ENCODE data around the gene FBXW11.

FBXW11 gene

DNA sequence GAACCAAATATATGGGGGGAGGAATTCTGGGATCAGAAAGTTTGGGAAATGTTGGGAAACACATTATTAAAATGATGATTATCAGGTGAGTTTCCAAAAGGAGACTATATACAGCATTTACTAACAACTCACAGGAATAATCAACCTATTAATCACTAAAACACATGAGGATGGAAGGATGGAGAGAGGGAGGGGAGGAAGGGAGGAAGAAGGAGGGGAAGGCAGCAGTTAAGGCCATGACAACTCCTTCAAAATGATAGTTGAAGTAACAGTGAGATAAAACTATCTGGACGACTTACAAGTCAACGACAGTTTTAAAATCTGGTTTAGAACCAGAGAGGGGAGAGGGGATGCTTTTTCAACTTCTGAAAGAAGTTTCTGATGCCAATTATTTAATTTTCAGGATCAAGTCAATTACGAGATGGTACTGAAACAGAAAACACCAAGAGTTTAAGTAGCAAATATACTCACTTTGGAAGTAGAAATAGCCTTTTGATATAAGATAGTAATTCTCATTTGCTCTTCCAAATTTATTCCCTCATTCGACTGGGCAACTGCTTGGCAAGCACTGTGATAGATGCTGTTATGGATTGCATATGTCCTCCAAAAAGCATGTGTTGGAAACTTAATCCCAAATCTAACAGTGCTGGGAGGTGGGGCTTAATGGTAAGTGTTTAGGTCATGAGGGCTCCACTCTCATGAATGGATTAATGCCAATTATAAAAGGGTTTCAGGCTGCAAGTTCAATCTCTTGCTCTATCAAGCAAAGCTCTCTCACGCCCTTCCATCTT, 30.4 kb downstream of the FBXW11 start:
- TF ChIP-seq, protein P1, sequence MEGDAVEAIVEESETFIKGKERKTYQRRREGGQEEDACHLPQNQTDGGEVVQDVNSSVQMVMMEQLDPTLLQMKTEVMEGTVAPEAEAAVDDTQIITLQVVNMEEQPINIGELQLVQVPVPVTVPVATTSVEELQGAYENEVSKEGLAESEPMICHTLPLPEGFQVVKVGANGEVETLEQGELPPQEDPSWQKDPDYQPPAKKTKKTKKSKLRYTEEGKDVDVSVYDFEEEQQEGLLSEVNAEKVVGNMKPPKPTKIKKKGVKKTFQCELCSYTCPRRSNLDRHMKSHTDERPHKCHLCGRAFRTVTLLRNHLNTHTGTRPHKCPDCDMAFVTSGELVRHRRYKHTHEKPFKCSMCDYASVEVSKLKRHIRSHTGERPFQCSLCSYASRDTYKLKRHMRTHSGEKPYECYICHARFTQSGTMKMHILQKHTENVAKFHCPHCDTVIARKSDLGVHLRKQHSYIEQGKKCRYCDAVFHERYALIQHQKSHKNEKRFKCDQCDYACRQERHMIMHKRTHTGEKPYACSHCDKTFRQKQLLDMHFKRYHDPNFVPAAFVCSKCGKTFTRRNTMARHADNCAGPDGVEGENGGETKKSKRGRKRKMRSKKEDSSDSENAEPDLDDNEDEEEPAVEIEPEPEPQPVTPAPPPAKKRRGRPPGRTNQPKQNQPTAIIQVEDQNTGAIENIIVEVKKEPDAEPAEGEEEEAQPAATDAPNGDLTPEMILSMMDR (IDR thresholded peaks at IDR 0.05), result no peak
- DNase-seq (ENCODE audit: low spot score), result no peak

DNA sequence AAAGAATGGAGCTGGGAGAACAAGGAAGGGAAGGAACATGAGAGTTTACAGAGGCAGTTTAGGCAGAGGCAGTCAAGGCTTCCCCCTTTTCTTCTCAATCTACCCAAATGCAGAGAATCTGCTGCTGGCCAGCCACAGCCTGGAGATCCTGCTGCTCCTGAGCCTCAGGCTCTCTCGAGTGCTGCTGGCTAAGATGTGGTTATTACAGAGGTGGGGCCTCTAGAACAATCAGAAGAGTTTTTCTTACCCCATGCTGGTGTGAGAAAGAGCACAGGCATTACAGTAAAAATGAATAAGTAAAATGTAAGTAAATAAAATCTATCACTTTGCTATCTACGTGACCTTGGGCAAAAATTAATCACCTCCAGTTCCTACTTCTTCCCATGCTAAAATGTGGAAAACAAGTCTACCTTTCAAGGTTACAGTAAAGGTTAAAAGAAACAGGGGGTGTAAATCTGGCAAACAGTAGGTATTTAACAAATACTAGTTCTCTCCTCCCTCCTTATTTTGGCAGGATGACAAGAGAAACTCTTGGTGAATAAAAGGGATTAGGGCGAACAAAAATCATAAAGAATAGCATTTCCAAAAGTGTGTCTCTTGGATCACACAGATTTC, 31.1 kb downstream of the FBXW11 start:
- Histone ChIP-seq H3K4me3 (no peak overlapping the region), H3K27ac (no peak overlapping the region)
- DNase-seq (ENCODE audit: low spot score), result no peak
- TF ChIP-seq, protein P1 (IDR thresholded peaks at IDR 0.05), result no peak

More for the DNA sequence above, 30.4 kb downstream of the FBXW11 start:
- Histone ChIP-seq H3K4me3 (no peak overlapping the region), H3K27ac (no peak overlapping the region)

DNA sequence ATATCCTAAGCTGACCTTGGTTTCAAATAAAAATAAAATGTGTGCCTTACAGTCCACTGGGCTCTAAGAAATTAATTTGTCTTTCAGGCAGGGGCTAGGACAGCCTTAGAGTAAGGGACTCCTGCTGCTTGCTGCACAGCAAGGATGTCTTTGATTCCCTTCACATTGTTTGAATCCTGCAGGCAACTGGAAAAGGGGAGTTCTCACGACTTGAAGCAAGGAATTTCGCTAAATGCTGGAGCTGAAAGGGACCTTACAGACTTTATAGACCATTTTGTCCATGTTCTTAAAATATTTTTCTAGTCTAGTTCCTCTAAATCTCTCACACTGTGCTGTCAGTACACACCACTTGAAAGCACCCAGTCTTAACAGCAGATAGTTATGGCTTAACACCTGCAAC, 35.6 kb downstream of the FBXW11 start:
- Histone ChIP-seq H3K27ac (no peak overlapping the region), H3K4me3 (no peak overlapping the region)
- DNase-seq (ENCODE audit: low spot score), result no peak
- TF ChIP-seq, protein P1 (IDR thresholded peaks at IDR 0.05), result no peak

DNA sequence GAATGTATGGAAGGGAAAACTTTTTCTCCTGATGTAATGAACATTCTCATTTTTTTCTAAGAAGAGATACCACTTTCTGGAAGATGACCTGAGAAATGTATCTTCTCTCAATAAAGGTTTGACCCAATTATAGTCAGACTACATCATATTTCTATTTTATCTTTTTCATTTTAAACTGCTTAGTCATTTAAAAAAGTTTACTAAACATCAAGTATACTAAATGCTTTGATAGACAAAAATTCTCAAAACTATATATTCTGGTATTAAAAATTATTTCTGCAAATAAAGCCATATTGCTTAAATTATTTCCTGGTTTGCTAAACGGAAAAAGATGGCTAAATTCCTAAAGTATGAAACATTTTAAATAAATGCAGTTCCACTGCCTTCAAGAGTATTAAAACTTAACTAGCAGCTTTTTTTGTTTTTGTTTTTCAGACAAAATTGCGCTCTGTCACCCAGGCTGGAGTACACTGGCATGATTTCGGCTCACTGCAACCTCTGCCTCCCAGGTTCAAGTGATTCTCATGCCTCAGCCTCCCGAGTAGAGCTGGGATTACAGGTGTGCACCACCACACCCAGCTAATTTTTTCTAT, 37.1 kb downstream of the FBXW11 start:
- TF ChIP-seq, protein P1 (IDR thresholded peaks at IDR 0.05), result no peak
- DNase-seq (ENCODE audit: low spot score), result no peak
- Histone ChIP-seq H3K27ac (no peak overlapping the region), H3K4me3 (no peak overlapping the region)

DNA sequence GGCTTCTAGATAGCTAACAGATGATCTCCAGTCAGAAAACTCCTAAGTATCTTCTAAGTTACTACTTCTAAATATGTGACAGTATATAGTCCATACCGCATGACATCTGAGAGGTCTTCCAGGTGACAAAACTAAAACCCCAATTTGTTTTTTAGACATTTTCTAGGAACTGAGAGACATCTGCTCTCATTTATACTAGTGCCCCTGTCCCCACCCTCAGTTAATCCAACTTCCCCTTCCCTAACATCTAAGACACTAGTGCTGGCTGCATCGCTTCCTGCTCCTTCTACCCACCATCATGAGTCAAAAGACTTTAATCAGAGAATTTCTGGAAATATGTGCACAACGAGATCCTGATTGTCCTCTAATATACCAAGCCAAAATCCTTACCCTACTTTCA, 37.9 kb downstream of the FBXW11 start:
- DNase-seq (ENCODE audit: low spot score), result no peak
- Histone ChIP-seq H3K27ac (no peak overlapping the region), H3K4me3 (no peak overlapping the region)
- TF ChIP-seq, protein P1 (IDR thresholded peaks at IDR 0.05), result no peak

DNA sequence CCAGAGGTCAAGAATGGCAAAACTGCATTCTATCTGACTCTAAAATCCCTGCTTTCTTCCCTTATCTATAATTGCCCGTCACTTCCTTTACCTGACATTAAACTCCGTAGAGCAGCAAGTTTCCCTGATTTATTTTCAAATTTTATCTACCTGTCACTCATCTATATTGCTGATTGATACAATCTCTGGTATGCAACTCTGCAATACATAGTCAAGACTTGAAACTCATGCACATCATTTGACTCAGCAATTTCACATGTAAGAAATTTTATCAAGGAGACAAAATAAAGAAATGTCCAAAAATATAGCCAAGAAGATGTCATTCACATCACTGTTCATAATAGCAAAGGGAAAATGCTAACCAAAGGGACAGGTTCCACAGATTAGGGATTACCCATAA, 39.5 kb downstream of the FBXW11 start:
- TF ChIP-seq, protein P1 (IDR thresholded peaks at IDR 0.05), result no peak
- no peak overlapping the region for H3K4me3 ChIP-seq
- no peak for DNase-seq (ENCODE audit: low spot score)
- H3K27ac ChIP-seq, result no peak overlapping the region

Measured in coronary artery (tissue), 2 donors.